GM12878 (cell line): ENCODE data around the gene BUB1. TPM values are rescaled to one million over a fixed set of nuclear protein-coding genes. Genes with fewer than 3 reads are reported as not detected.

Source experiments
- ATAC-seq: fragments of 200-7000 bp; cut with Tn5 transposase; 3 replicates; pipeline ENCODE4 v1.9.1; 2020; ENCODE audit warnings: mild to moderate bottlenecking, moderate library complexity
- BruUV-seq: library from RNA; stranded (reverse); fragments of 400-500 nt; replicated peaks from 2 replicates; lab custom pipeline; 2021; lab: Mats Ljungman, UMichigan
- CTCF ChIA-PET: fragments of 300-600 bp; sonication (Branson Sonifier 250); formaldehyde crosslinking; extraction: SDS; loops from one replicate; lab custom pipeline; 2021; ENCODE audit warnings: inconsistent platforms; lab: Yijun Ruan, JAX
- POLR2A ChIA-PET: fragments of 350-600 bp; formaldehyde crosslinking; extraction: SDS; loops from one replicate; lab custom pipeline; 2021; ENCODE audit warnings: inconsistent platforms; lab: Charles Lee
- RAD21 ChIA-PET: fragments of 300-600 bp; sonication (Branson Sonifier 250); formaldehyde crosslinking; loops from one replicate; lab custom pipeline; 2023; ENCODE audit warnings: antibody characterized with exemption; ENCODE audit not compliant: unreplicated experiment; lab: Charles Lee
- SMC1A ChIA-PET: fragments of 300-600 bp; sonication (Branson Sonifier 250); formaldehyde crosslinking; loops from one replicate; lab custom pipeline; 2023; ENCODE audit not compliant: unreplicated experiment, uncharacterized antibody; lab: Charles Lee
- DNase-seq: peaks from one replicate; pipeline ENCODE4 v3.0.0-alpha.2; 2011; ENCODE audit warnings: low read depth, low spot score
- FAIRE-seq: peaks from 3 replicates; lab custom pipeline; 2011; peaks lifted over from hg19 to GRCh38; lab: Jason Lieb, UNC
- H2AFZ ChIP-seq: 2 replicates; pipeline ENCODE4 v1.6.0; 2011; ENCODE audit warnings: low read depth, low read length, control low read depth; ENCODE audit not compliant: control insufficient read depth
- H3K27ac ChIP-seq: 2 replicates; pipeline ENCODE4 v1.5.1; 2011; ENCODE audit warnings: control low read depth; ENCODE audit not compliant: control insufficient read depth, insufficient read depth
- H3K27me3 ChIP-seq, 2 experiments: replicated peaks in 1 of 2; 2 replicates each; pipeline versions ENCODE4 v1.6.0 to v1.6.1; 2011; ENCODE audit warnings: low read length in 1 of 2; ENCODE audit not compliant: control insufficient read depth in 2 of 2, insufficient read depth in 2 of 2
- H3K36me3 ChIP-seq, 2 experiments: 2 replicates each; pipeline ENCODE4 v1.5.1; 2011; ENCODE audit warnings: low read length in 1 of 2; ENCODE audit not compliant: control insufficient read depth in 2 of 2, insufficient read depth in 2 of 2
- H3K4me1 ChIP-seq: 2 replicates; pipeline ENCODE4 v1.6.1; 2011; ENCODE audit warnings: mild to moderate bottlenecking, low read length, moderate library complexity, mixed read lengths; ENCODE audit not compliant: control insufficient read depth, insufficient read depth
- H3K4me2 ChIP-seq: 2 replicates; pipeline ENCODE4 v1.6.0; 2011; ENCODE audit warnings: control low read depth; ENCODE audit not compliant: control insufficient read depth, insufficient read depth
- H3K4me3 ChIP-seq: fragments of 200-600 bp; sonication (generic); 2 replicates; pipeline ENCODE4 v1.5.1; 2016
- H3K79me2 ChIP-seq: 2 replicates; pipeline ENCODE4 v1.6.0; 2011; ENCODE audit warnings: low read length; ENCODE audit not compliant: control insufficient read depth, insufficient read depth
- H3K9ac ChIP-seq: 2 replicates; pipeline ENCODE4 v1.8.0; 2011; ENCODE audit warnings: low read length, control low read depth, mixed read lengths; ENCODE audit not compliant: control insufficient read depth, insufficient read depth
- H3K9me3 ChIP-seq: replicated peaks from 3 replicates; pipeline ENCODE4 v1.5.1; 2011; ENCODE audit warnings: mild to moderate bottlenecking, low read length; ENCODE audit not compliant: control insufficient read depth, insufficient read depth
- H4K20me1 ChIP-seq: 2 replicates; pipeline ENCODE4 v1.6.0; 2011; ENCODE audit not compliant: control insufficient read depth, insufficient read depth
- IKZF2 ChIP-seq, 2 experiments: fragments of 450-650 bp; IDR thresholded peaks; 2 replicates each; pipeline ENCODE4 v1.6.1; 2017; ENCODE audit warnings: mild to moderate bottlenecking in 2 of 2, moderate library complexity in 2 of 2
- IRF4 ChIP-seq: IDR thresholded peaks from 2 replicates; pipeline ENCODE4 v1.6.1; 2011; ENCODE audit warnings: low read depth, low read length
- MEF2A ChIP-seq: IDR thresholded peaks from 2 replicates; pipeline ENCODE4 v1.6.1; 2011; ENCODE audit warnings: low read depth, mild to moderate bottlenecking, low read length, moderate library complexity; ENCODE audit not compliant: insufficient read depth
- POLR2A ChIP-seq: IDR thresholded peaks from 2 replicates; pipeline ENCODE4 v1.6.1; 2011; ENCODE audit warnings: low read depth, mild to moderate bottlenecking, low read length
- POLR2AphosphoS2 ChIP-seq: IDR thresholded peaks from 2 replicates; pipeline ENCODE4 v1.6.1; 2011; ENCODE audit warnings: low read depth, mild to moderate bottlenecking, low read length, improper control_type of control experiment, moderate library complexity
- RAD51 ChIP-seq: fragments of 450-650 bp; IDR thresholded peaks from 2 replicates; pipeline ENCODE4 v1.6.1; 2016; ENCODE audit warnings: moderate library complexity, mild to moderate bottlenecking, inconsistent platforms
- ZNF274 ChIP-seq: IDR thresholded peaks from one replicate; pipeline ENCODE4 v1.8.0; 2011; ENCODE audit not compliant: insufficient read length, insufficient read depth
- ZZZ3 ChIP-seq: IDR thresholded peaks from 2 replicates; pipeline ENCODE4 v1.6.1; 2011; ENCODE audit warnings: low read depth; ENCODE audit not compliant: control insufficient read depth, insufficient read length
- WGBS: methylation state at CpG from one replicate; pipeline ENCODE4 v1.1.6; 2016; ENCODE audit warnings: low lambda C conversion rate; ENCODE audit not compliant: insufficient replicate concordance, insufficient coverage; ENCODE audit errors: missing lambda C conversion rate; 5-methylcytosine and 5-hydroxymethylcytosine counted together
- in situ Hi-C: fragments of 300-500 bp; cut with MboI; formaldehyde crosslinking; loops from 9 replicates; pipeline ENCODE4 v1.14.3; 2018; ENCODE audit warnings: mixed read lengths
- intact Hi-C: fragments of 100-400 bp; cut with micrococcal nuclease; formaldehyde crosslinking; loops from one replicate; pipeline ENCODE4 v1.14.2; 2022; ENCODE audit not compliant: unreplicated experiment
- polyA plus RNA-seq, 11 experiments: library from polyadenylated mRNA; depleted of rRNA in 4 of 11; unstranded in 6 of 11; stranded (reverse) in 5 of 11; fragments of >200 nt; fragmentation: Nextera tagmentation in 4 of 11; fragmentation: Illumina TruSeq in 1 of 11; extraction: Ambion mirVana in 4 of 11; extraction: Trizol in 1 of 11; gene quantifications; 1 replicate in 1 of 11; 2 replicates in 10 of 11; pipeline versions ENCODE4 v1.2.1 to v1.2.3, GENCODE V29; 2011 to 2016; ENCODE audit warnings: inconsistent platforms in 2 of 11, missing spikeins in 2 of 11, low read depth in 1 of 11
- total RNA-seq, 4 experiments: library from RNA; depleted of rRNA in 3 of 4; stranded (reverse); fragments of >200 nt in 3 of 4; fragmentation: Illumina TruSeq in 1 of 4; extraction: Trizol in 1 of 4; gene quantifications; 2 replicates each; pipeline versions ENCODE4 v1.2.1 to v1.2.3, GENCODE V29; 2013 to 2021
- TF ChIP-seq, protein P1 (sequence below): IDR thresholded peaks from 2 replicates; pipeline ENCODE4 v1.6.1; 2012; ENCODE audit warnings: low read depth, low read length, improper control_type of control experiment
- TF ChIP-seq, protein P2 (sequence below): fragments of 450-650 bp; IDR thresholded peaks from 2 replicates; pipeline ENCODE4 v1.6.1; 2014; ENCODE audit warnings: mild to moderate bottlenecking
- TF ChIP-seq, protein P3 (sequence below): IDR thresholded peaks from 2 replicates; pipeline ENCODE4 v1.6.1; 2012; ENCODE audit warnings: mild to moderate bottlenecking, low read depth, low read length
- TF ChIP-seq, protein P4 (sequence below): fragments of 450-650 bp; formaldehyde crosslinking; IDR thresholded peaks from 2 replicates; pipeline ENCODE4 v1.4.0; 2020; ENCODE audit warnings: mild to moderate bottlenecking, moderate library complexity

BUB1 gene
- total and polyA plus RNA-seq, 10 of the 15 experiments (the other 5 are each of a cell fraction or from before 2014, with no cell fraction given): 52.4 to 142 (median 88.9) TPM

DNA sequence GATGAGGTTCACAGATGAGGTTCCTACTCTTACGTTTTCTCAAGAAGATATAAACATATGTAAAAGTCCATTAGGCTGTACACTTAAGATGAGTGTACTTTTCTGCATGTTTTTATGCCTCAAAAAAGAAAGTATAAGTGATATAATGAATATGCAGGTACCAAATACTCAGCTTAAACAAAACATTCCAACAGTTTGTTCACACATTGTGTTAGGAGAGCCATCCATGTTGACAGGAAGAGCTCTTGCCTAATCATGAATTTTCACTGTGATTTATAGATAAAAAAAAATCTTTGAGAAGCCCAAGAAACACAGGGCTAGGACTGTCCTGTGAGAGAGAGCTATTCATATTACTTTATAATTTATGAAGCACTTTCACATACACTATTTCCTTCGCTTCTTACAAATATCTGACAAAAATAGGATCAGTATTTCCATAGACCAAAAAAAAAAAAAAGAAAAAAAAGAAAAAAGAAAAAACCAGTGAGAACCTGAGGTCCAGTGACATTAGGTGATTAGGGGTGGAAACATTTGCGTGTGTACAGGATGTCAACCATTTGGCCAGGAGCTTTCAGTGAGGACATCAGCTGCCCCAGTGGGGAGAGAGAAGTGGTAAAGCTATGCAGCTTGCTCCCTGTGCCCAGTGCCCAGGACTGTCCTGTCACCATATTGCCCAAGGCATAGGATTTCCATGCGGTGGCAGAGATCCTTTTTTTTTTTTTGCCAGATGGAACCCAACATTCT lies 38.7 kb downstream of the BUB1 start:
- FAIRE-seq (no peak), DNase-seq (no peak), ATAC-seq (no peak)
- no peak overlapping the region for H3K4me2 ChIP-seq
- CTCF ChIA-PET: interaction anchor here (1.2 to 1.5 kb wide), 2 partner anchors 12 to 114 kb away, joined by 3 to 4 read pairs; no protein-coding TSS in a partner anchor
- 97% methylated on average over 4 of the region's 4 CpGs for WGBS
- intact Hi-C loops: no loop called here
- no peaks in the 10 kb centered on the region for H4K20me1 ChIP-seq
- no peak overlapping the region for H3K4me3 ChIP-seq
- H3K79me2 ChIP-seq: no peaks in the 10 kb centered on the region
- in situ Hi-C loops: no loop called here
- POLR2A ChIA-PET: interaction anchor here (0.7 kb wide), 2 partner anchors 73 to 116 kb away, joined by 3 read pairs; no protein-coding TSS in a partner anchor
- H3K27me3 ChIP-seq: no peaks in the 10 kb centered on the region
- H3K9ac ChIP-seq: no peak overlapping the region
- RAD21 ChIA-PET: no interaction called here
- SMC1A ChIA-PET: interaction anchor here (1.1 to 2.2 kb wide), 3 partner anchors 10 to 31 kb away, joined by 3 to 7 read pairs (median 4); no protein-coding TSS in a partner anchor
- no TSS peak for BruUV-seq
- H3K4me1 ChIP-seq: no peaks in the 10 kb centered on the region
- H2AFZ ChIP-seq: no peak overlapping the region
- H3K36me3 ChIP-seq: peaks cover 8 to 28% of the 10 kb centered on the region in 2 experiments
- no peak for TF ChIP-seq RAD51
- TF ChIP-seq IRF4: no peak
- no peak for TF ChIP-seq MEF2A
- TF ChIP-seq, protein P1, sequence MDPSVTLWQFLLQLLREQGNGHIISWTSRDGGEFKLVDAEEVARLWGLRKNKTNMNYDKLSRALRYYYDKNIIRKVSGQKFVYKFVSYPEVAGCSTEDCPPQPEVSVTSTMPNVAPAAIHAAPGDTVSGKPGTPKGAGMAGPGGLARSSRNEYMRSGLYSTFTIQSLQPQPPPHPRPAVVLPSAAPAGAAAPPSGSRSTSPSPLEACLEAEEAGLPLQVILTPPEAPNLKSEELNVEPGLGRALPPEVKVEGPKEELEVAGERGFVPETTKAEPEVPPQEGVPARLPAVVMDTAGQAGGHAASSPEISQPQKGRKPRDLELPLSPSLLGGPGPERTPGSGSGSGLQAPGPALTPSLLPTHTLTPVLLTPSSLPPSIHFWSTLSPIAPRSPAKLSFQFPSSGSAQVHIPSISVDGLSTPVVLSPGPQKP: no peak
- TF ChIP-seq ZZZ3: no peak
- TF ChIP-seq ZNF274: no peak
- TF ChIP-seq, protein P2, sequence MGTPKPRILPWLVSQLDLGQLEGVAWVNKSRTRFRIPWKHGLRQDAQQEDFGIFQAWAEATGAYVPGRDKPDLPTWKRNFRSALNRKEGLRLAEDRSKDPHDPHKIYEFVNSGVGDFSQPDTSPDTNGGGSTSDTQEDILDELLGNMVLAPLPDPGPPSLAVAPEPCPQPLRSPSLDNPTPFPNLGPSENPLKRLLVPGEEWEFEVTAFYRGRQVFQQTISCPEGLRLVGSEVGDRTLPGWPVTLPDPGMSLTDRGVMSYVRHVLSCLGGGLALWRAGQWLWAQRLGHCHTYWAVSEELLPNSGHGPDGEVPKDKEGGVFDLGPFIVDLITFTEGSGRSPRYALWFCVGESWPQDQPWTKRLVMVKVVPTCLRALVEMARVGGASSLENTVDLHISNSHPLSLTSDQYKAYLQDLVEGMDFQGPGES: no peak
- no peak for TF ChIP-seq POLR2AphosphoS2
- TF ChIP-seq, protein P3, sequence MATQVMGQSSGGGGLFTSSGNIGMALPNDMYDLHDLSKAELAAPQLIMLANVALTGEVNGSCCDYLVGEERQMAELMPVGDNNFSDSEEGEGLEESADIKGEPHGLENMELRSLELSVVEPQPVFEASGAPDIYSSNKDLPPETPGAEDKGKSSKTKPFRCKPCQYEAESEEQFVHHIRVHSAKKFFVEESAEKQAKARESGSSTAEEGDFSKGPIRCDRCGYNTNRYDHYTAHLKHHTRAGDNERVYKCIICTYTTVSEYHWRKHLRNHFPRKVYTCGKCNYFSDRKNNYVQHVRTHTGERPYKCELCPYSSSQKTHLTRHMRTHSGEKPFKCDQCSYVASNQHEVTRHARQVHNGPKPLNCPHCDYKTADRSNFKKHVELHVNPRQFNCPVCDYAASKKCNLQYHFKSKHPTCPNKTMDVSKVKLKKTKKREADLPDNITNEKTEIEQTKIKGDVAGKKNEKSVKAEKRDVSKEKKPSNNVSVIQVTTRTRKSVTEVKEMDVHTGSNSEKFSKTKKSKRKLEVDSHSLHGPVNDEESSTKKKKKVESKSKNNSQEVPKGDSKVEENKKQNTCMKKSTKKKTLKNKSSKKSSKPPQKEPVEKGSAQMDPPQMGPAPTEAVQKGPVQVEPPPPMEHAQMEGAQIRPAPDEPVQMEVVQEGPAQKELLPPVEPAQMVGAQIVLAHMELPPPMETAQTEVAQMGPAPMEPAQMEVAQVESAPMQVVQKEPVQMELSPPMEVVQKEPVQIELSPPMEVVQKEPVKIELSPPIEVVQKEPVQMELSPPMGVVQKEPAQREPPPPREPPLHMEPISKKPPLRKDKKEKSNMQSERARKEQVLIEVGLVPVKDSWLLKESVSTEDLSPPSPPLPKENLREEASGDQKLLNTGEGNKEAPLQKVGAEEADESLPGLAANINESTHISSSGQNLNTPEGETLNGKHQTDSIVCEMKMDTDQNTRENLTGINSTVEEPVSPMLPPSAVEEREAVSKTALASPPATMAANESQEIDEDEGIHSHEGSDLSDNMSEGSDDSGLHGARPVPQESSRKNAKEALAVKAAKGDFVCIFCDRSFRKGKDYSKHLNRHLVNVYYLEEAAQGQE: no peak
- TF ChIP-seq, protein P4, sequence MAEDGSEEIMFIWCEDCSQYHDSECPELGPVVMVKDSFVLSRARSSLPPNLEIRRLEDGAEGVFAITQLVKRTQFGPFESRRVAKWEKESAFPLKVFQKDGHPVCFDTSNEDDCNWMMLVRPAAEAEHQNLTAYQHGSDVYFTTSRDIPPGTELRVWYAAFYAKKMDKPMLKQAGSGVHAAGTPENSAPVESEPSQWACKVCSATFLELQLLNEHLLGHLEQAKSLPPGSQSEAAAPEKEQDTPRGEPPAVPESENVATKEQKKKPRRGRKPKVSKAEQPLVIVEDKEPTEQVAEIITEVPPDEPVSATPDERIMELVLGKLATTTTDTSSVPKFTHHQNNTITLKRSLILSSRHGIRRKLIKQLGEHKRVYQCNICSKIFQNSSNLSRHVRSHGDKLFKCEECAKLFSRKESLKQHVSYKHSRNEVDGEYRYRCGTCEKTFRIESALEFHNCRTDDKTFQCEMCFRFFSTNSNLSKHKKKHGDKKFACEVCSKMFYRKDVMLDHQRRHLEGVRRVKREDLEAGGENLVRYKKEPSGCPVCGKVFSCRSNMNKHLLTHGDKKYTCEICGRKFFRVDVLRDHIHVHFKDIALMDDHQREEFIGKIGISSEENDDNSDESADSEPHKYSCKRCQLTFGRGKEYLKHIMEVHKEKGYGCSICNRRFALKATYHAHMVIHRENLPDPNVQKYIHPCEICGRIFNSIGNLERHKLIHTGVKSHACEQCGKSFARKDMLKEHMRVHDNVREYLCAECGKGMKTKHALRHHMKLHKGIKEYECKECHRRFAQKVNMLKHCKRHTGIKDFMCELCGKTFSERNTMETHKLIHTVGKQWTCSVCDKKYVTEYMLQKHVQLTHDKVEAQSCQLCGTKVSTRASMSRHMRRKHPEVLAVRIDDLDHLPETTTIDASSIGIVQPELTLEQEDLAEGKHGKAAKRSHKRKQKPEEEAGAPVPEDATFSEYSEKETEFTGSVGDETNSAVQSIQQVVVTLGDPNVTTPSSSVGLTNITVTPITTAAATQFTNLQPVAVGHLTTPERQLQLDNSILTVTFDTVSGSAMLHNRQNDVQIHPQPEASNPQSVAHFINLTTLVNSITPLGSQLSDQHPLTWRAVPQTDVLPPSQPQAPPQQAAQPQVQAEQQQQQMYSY: no peak
- no peak for TF ChIP-seq POLR2A
- TF ChIP-seq IKZF2 (IDR thresholded peaks at IDR 0.05): no peak
- no peaks in the 10 kb centered on the region for H3K9me3 ChIP-seq
- H3K27ac ChIP-seq: no peak overlapping the region
